Fibroblast of skin of right biceps (primary cell): ENCODE data around the gene SPOCK1.
"Not testable (repeated sequence)": the region's sequence is repeated elsewhere in the genome, so short reads cannot be mapped to it uniquely, and the experiment has no call there.

ENCODE experiments used
- DNase-seq: peaks from one replicate; pipeline ENCODE4 v3.0.0-alpha.2; 2013

Gene SPOCK1

GRCh38 chr5:137393196-137393993 lies 105.7 kb downstream of the SPOCK1 start:
- DNase-seq = no peak

- no peak for DNase-seq
Measured at GRCh38 chr5:137392261-137392660, 106.9 kb downstream of the SPOCK1 start.

- DNase-seq = not testable (repeated sequence)
Measured at GRCh38 chr5:137391044-137391443, 108.1 kb downstream of the SPOCK1 start.

- DNase-seq = no peak
Measured at GRCh38 chr5:137389042-137389441, 110.1 kb downstream of the SPOCK1 start.

GRCh38 chr5:137385064-137385463 lies 114.1 kb downstream of the SPOCK1 start:
- no peak for DNase-seq

GRCh38 chr5:137383909-137384308 lies 115.2 kb downstream of the SPOCK1 start:
- DNase-seq = no peak

GRCh38 chr5:137381555-137381954 lies 117.6 kb downstream of the SPOCK1 start:
- no peak for DNase-seq

- DNase-seq = peak; percentile 33
Measured at GRCh38 chr5:137379555-137380286, 119.4 kb downstream of the SPOCK1 start.

- no peak for DNase-seq
Measured at GRCh38 chr5:137375741-137376526, 123.2 kb downstream of the SPOCK1 start.

- no peak for DNase-seq
Measured at GRCh38 chr5:137374110-137374714, 124.9 kb downstream of the SPOCK1 start.

GRCh38 chr5:137372773-137373160 lies 126.4 kb downstream of the SPOCK1 start:
- peak; percentile 36 for DNase-seq

- no peak for DNase-seq
Measured at GRCh38 chr5:137372016-137372772, 126.9 kb downstream of the SPOCK1 start.

GRCh38 chr5:137370096-137371071 lies 128.7 kb downstream of the SPOCK1 start:
- DNase-seq = peak; percentile 75

GRCh38 chr5:137368651-137369050 lies 130.5 kb downstream of the SPOCK1 start:
- no peak for DNase-seq

- DNase-seq = no peak
Measured at GRCh38 chr5:137367951-137368350, 131.2 kb downstream of the SPOCK1 start.

GRCh38 chr5:137366526-137366925 lies 132.6 kb downstream of the SPOCK1 start:
- DNase-seq = peak; percentile 31

- peak; percentile 49 for DNase-seq
Measured at GRCh38 chr5:137365126-137365865, 133.8 kb downstream of the SPOCK1 start.

GRCh38 chr5:137361280-137361679 lies 137.8 kb downstream of the SPOCK1 start:
- peak; percentile 83 for DNase-seq

- DNase-seq = peak; percentile 66
Measured at GRCh38 chr5:137360607-137361006, 138.5 kb downstream of the SPOCK1 start.

GRCh38 chr5:137359941-137360340 lies 139.2 kb downstream of the SPOCK1 start:
- DNase-seq = no peak
